DMS153 treated with DMSO at 0.1 percent for 48 hours (cell line): ENCODE measurements around the gene ASTN2.

ENCODE experiments used
- DNase-seq: peaks from one replicate; lab custom pipeline; 2025; ENCODE audit not compliant: unreplicated experiment; lab: John Stamatoyannopoulos, UW

Gene ASTN2

DNA sequence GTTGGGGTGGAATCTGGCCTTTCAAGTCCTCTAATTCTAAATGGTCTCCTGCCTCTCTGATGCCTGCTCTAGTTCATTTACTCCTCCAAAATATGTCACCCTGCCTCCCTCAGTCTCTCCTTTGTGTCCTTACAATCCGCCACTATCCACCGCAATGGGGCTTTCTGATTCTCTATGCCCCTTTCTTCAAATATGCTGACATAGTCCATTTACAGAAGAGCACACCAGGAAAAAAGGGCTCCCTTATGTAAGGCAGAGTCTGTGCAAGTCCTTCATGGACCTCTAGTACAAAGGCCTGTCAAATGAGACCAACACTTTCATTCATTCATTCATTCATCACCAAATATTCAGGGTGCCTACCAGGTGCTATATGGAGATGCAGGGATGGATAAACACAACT, 2.0 kb upstream of the ASTN2 start:
- DNase-seq = no peak

DNA sequence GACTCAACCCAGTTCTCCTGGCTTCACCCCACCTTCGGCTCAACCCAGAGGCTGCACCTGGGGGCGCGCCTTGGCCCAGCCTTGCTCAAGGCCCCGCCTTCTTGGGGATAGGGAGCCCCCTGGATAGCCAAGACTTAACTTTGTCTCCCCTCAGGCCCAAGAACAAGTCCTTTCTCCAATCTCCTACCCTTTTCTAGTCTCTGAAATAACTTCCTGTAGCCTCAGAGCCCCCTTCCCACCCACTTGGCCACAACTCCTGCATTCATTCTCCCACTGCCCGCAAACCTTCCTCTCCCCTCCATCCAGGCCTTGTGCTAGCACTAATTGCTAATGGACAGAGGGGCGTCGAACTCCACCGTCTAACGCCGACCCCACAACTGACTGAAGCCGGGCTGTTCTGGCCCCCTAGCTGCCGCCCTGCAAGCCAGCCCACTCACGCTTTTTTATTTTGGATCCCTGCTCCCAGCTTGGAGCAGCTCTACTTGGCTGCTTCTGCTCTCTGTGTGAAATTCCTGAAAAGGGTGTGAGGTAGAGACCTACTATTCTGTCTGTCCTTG, 579 bp upstream of the ASTN2 start:
- no peak for DNase-seq

DNA sequence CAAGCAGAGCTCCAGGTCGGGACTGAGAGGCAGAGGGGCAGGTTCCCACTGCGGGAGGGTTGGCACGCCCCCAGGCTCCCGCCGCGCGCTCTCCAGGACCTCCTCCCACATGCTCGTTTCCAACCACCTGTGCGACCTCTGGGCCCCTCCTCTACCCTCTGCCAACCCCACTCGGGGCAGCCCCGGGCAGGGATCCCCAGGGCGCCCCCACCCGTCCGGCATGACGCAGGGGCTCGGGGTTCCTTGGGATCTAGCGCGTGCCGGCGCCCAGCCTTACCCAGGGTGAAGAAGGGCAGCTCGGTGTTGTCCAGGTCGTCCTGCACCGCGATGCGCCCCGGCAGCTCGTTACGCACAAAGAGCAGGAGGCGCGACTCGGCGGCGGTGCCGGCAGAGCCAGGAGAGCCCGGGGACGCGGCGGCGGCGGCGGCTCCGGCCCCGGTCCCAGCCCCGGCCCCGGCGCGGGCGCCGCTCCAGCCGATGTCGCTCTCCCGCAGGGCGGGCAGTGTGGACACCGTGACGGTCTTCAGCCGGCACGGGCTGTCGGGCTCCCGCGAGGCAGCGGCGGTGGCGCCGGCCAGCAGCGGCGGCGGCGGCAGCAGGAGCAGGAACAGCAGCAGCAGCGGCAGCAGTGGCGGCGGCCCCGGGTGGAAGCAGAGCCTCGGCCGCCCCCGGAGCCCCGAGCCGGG, 494 bp downstream of the ASTN2 start:
- peak; percentile 55 for DNase-seq

DNA sequence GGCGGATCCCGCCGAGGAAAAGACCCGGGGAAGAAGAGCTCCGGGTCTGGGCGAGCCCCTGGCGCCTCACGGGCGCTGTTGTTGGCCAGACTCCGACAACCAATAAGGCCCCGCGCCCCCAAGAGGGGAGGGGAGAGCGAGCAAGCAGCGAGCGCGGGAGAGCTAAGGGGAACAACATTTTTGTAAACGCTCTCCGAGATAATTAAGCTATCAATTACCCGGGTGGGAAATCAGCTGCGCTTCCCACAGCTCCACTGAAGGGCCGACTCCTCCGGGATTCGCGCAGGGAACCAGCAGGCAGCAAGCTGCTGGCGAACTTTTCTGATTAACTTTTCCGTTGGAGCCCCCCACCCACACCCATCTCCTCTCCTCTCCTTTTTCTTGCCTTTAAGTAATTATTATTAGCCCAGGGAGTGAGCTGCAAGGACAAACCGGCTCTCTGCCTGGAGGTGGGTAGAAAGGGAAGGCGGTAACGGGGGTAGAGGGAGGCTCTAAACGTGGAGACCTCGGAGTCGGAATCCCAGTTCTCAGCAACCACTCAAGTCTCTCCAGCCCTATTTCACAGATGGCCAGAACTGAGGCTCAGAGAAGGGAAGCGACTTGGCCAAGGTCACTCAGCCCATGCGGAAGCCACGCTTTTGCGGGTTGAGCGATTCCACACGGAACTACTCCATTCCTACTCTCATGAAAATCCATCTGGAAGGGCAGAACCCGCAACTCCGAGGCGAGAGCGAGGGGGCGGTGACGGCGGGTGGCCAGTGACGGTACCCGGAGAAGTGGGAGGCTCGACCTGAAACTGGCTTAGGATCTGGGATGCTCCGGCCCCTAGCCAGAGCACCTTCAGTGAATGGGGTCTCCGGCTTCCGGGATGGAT, 1.3 kb downstream of the ASTN2 start:
- DNase-seq = peak; percentile 65

DNA sequence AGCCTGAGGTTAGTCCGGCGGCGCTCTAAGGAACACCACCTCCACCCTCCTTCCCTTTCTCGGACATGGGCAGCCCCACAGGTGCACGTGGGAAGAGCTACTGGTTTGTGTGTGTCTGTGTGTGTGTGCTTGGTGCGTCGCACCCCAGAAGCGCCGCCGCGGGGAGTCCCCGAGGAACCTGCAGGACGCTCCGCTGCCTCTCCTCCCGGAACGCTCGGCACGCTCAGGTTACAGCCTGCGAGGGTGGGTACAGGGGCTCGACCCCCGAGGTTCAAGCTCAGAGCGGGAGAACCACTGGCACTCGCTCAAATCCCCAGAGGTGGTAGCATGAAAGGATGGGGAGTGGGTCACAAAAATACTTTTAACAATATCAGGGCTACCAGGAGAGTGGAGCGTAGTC, 2.0 kb downstream of the ASTN2 start:
- DNase-seq = no peak

DNA sequence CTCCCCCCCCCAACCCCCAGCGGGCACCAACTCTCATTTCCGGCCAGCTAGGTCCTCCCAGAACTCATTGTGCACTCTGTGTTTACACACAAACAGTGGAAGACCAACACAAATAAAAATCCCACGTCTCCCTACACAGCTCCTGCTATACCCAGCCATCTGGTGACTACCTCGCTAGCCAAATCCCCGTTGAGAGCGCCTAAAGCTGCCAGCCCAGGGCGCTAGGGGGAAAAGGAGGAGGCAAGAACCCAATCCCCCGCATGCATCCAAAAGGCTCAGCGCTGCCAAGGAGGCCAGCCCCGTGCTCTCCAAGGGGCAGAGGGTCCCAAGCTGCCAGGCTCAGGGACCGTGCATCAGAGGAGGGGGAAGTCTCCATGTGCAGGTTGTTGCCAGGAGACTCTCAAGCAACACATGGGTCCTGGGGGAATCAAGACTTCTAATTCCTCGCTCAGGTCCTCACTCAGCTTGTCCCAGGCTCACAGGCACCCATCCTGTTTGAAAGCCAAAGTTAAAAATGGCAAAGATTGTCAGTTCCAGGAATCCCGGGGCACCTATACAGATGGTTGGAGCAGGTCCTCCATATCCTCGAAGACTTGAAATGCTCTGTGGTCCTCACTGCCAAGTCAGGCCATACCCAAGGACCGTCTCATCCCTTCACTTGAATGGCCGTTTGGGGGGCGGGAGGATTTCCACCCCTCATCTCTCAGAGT, 2.7 kb downstream of the ASTN2 start:
- DNase-seq = peak; percentile 69

DNA sequence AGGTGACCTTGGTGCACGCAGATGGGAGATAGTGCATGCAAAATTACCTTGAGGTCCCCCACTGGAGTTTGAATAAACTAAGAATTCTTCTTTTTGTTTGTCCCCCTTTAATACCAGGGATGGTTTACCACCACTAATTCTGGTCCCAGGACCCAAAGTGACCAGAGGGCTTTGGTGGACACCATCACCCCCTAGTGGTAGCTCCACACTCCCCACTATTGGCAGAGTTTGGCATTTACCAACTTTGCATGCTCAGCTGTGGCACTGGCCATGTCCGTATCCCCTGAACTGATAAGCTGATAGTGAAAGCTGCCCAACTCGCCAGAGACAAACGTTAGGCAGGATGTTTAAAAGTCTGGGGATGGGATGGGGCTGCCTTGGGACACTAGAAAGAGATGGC, 3.3 kb downstream of the ASTN2 start:
- peak; percentile 77 for DNase-seq

DNA sequence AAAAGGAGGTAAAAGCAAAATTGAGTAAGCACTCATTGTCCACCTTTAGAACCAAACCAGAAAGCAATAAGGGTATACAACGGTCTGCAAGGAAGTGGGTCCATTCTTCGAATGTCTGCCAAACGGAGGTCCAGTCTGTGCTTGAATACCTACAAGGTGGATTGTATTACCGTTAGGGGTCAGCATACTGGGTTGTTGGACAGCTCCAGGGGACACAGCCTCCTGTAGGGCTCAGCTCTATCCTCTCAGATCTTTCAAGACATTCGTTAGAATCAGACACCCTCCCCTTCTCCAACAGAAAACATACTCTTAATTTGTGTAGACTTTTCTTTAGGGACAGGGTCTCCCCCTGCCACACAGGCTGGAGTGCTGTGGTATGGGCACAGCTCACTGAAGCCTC, 5.5 kb downstream of the ASTN2 start:
- no peak for DNase-seq

DNA sequence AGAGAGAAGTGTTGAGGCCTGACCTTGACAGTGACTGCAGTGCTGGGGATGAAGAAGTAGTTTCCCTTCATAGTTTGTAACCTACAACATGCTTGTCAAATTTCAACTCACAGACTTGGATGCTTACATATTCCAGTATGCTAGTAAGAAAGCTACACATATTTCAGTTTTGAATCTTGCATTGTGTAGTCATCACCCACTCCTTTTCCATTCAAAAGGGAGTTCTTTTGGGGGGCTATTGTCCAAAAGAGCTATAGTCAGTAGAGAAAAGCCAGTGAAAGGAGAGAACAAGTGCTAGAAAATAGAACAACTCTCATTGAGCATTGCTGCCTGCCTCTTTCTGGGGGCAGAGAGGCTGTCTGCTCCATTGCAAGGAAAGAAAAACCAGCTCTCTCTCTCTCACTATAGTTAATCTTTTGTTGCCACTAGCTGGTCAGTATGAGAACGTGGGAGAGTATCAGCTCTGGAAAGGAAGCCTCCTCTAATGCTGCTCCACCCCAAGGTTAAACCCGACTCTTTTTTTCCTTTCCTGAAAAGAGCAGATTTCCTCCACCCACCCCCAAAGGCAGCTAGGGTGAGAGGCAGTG, 7.3 kb downstream of the ASTN2 start:
- DNase-seq = no peak

DNA sequence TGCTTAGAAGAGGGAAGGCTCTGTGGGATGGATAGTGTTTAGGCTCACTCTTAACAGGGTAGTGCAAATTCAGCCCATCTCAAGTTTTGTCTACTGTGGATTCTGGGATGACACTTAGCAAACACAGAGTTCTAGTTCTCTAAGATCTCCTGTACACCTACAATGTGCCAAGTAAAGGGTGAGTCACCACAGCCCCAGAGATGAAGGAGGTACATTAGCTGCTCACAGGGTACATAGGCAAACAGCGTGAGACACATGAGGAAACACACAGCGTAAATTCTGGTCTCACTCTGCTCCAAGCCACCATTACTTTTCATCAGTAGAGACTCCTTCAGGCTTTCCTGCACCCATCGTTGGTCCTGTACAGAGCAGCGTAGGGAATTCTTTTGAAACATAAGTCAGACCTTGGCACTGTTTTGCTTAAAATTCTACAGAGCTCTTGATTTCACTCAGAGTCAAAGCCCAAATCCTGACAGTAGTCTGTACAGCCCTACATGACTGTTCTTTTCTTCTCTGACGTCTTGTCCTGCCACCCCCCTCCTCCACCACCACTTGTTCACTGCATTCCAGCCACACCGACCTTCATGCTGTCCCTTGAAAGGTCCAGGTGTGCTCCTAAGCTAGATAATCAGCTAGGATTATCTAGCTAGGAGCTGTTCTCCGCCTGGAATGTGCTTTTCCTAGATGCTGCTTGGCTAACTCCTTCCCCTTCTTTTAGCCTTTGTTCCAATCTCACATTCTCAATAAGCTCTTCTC, 8.7 kb downstream of the ASTN2 start:
- DNase-seq = no peak

DNA sequence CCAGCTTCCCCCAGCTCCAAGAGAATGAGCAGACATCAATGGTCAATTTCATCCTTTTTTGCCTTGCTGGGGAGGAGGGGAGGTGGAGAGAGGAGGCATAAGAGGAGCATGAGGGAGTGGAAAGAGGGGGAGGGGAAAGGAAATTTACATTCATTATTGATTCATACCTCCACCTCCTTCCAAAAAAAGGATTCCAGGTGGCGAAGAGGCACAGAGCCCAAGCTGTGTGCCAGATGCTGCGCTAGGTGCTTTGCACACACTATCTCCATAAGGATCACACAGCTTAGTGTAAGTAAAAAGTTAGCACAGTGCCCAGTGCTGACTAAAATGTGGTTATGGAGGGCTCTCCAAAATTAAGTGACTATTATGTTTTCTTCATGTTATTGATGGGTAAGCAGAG, 11.0 kb downstream of the ASTN2 start:
- DNase-seq = peak; percentile 65

DNA sequence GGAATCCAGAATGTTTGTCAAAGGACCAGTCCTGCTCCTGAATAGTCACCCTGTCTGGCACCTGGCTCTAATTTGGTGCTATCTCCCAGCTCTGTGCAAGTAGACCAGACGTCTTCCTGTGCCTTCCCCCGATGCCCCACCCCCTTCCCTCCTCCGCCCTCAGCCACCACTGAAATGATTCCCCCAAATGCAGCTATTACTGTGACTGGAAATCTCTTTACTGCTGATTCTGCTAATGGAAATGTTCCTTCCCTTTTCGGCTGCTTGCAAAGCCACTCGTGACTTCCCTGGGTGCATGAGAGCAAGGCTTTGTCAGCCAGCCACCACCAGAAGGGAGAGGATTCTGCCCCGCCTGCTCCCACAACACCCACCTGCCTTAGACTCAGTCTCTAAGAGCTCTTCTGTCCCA, 11.4 kb downstream of the ASTN2 start:
- peak; percentile 61 for DNase-seq

DNA sequence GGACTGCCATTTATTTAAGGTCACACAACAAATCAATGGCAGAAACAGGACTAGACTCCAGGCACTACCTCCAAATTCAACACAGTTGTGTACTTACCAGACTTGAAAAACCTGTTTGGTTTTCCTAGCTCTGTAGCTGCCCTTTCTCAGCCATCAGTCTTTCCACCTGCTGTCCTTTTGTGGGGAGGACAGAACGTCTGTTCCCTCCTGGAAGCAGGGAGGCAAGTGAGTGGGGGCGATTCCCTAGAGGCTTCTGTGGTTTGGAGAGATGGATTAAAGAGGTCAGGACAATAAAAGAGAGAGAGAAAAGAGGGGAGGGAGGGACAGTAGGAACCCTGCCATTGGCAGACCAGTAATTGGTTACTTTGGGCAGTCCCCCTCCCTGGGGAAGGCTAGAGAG, 14.7 kb downstream of the ASTN2 start:
- peak; percentile 97 for DNase-seq

DNA sequence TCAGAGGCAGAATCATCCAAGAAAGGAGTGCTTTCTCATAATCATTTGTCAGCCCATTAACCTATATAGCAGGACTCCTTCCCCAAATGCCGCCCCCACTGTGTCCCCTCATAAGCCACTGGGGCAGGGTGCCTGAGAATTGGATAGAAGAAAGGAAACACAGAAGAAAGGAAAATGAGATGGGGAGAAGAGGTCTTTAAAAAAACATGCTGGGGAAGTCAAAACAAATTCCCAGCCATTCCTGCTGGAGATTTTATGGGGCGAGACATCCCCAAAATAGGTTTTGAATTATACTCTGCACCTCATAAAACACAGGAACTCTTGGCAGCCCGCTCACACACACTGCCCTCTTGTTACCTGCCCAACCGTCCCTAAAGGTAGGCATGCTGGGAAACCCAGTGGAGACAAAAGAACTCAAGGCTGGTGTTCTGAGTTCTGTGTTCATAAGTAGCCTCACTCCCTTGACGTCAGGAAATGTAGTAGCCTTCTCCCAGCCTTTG, 19.7 kb downstream of the ASTN2 start:
- no peak for DNase-seq

DNA sequence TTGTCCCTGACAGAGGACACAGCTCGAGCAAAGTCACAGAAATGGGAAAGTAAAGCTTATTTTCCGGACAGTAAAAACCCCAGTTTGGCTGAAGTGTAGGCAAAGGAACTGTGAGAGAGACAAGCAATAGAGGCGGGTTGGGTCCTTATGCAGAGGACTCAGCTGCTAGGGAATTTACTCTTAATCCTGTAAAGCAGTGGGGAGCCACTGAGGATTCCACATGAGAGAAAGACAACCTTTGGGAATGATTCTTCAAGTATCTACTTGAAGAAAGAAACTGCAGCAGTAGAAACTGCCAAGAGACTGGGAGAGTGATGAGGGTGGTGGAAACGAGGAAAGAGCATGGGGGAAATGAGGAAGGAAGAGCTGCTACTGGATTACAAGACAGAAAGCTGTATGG, 20.2 kb downstream of the ASTN2 start:
- no peak for DNase-seq

DNA sequence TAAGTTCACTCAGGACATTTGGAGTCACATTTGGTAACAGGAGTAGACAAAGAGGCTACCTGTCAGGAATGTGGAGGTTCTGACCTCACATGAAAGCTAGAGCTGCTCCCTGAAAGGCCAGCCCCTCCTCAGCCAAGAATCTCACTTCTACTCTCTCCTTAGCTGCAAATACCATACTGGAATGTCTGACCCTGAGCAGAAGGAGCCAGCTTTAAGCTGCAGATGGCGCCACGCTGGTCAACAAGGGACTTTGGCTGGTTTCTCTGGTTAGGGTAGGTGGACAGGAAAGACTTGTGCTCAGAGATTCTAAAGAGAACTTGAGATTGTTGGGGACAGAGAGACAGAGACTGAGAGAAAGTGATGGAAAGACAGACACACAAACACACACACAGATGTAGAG, 21.9 kb downstream of the ASTN2 start:
- no peak for DNase-seq

DNA sequence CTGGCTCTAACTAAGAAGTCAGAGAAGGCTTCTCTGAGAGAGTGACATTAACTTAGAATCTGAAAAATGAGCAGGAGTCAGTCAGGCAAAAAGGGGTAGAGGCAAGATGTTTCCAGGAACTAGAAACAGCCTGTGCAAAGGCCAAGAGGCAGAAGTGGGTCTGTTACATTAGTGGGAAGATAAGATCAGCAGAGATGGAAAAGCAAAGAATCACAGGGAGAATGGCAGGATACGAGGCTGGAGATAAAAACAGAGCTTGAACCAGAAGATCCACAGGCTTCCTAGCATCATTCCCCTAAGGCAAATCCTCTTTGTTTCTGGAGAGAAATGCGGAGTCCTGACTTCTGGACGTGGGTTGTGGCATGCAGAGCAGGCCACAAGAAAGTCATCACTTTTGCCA, 27.4 kb downstream of the ASTN2 start:
- no peak for DNase-seq

DNA sequence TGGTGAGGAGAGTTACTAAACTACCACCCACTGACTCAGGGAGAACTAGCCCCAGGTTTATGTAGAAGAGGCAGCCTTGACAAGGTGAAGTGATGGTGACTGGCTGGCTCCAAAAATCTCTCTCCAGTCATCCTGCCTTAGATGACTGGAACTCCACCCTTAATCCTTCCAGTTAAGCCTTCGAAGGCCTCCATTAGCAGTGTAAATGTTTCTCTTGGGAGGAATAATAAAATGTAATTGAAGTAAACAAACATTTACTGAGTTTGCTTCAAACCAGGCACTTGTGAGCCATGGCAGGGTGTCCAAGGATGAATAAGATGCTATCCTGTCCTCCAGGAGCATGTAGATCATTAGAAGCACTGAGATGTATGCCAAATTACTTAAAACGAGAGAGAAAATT, 35.5 kb downstream of the ASTN2 start:
- no peak for DNase-seq

DNA sequence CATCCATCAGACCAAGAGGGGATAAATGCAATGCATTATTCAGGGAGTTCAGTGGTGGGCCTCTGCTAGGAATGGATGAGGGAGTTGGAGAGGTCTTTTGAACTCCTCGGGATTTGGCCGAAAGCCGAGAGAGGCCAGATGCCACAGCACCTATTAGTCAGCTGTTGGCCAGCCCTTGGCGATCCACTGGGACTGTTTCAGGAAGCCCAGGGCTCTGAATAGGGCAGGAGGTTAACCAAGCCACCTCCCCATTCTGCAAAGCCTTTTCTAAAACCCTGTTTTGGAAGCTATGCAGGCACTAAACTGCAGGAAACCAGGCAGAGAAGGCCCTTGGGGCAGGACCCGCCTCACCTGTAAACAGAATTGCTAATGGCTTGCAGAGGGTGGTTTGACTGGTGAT, 37.8 kb downstream of the ASTN2 start:
- no peak for DNase-seq

DNA sequence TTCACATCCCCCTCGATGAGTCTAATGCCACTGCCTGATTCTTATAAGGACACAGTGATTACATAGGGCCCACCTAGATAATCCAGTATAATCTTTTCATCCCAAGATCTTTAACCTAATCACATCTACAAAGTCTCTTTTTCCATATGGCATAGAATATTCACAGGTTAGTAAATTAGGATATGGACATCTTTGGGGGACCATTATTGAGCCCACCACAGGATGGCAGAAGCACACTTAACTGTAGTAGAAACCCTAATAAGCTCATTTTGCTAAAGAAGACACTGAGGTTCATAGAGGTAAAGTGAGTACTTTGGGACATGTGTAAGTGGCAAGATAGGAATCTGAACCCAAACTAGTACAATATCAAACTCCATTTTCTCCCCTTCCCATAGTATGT, 38.9 kb downstream of the ASTN2 start:
- no peak for DNase-seq
